Urothelium cell line (cell line): ENCODE data around the gene TNFRSF8.
A peak's percentile ranks its signal among the peaks of the same experiment; 100 is the strongest.
"Not testable (repeated sequence)": the region's sequence is repeated elsewhere in the genome, so short reads cannot be mapped to it uniquely, and the experiment has no call there.

Source experiments
- DNase-seq: peaks from one replicate; pipeline ENCODE4 v3.0.0; 2011; ENCODE audit warnings: low spot score, mixed read lengths
- FAIRE-seq: peaks from 2 replicates; lab custom pipeline; 2011; peaks lifted over from hg19 to GRCh38; lab: Jason Lieb, UNC

Gene TNFRSF8

GRCh38 chr1:12083766-12084165 lies 20.7 kb downstream of the TNFRSF8 start:
- FAIRE-seq (no peak), DNase-seq (peak; percentile 42)

DNA sequence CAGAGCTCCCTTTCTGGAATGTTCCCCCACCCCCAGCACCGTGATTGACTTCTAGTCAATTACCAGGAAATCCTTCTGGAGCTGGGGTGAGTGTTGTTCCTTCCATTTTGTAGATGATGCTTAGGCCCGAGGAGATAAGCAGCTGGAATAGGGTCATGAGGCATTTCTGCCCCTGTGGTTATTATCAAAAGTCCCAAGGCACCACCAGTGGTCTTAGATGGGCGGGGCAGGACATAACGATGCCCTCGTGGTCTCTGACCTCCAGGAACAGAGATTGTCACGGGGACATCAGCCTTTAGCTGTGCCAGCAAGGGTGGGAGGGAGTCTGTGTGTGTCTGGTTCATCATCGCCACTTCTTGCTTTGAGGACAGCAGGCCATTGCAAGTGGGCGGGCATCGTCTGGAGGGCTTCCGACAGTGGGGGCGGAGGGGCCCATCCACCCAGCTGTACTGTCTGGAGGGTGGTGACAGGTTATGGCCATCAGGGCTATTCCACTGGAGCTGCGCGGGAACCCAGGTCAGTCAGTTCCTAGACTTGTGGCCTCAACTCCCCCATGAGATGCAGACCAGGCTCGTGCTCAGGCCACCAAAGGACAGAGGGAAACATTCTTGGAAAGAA lies 22.6 kb downstream of the TNFRSF8 start:
- DNase-seq = no peak
- no peak for FAIRE-seq

DNA sequence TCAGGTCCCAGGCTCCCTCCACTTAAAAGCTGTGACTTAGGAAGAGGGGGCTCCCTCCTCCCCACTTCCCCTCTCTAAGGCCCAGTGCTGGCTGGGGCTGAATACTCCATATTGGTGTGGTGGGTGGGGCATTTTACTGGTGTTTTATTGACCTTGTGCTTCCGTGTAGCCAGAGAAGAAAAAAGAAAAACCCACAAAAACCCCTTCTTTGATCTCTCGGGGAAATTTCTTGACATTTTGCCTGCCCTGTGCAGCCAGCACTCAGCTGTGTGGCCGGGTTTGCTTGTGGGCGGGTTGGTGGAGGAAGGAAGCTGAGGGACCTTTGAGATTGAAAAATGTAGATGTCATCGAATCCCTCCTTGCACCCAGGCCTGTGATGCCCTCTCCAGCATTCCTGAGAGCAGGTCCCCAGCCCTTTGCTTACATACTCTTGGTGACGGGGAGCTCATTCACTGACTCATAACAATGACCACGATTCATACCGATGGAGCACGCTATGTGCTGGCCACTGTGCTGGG lies 24.8 kb downstream of the TNFRSF8 start:
- FAIRE-seq (no peak), DNase-seq (no peak)

DNA sequence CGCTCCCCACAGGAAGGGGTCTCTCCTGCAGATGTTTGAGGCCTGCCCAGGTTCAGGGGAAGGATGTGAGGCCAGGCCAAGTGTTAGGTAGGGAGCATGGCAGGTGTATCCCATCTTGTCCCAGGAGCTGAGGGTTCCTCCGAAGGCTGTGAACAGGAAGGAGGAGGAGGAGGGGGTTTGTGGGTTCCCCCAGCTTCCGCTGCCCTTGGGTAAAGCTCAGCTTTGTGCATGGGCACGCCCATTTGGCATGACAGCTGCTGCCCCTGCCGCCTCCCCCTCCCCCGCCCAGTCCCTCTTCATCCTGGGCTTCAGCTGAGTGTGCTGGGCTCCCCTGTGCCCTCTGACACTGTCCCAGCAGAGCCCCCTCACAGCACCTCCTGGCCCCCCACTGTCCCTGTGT lies 25.5 kb downstream of the TNFRSF8 start:
- no peak for DNase-seq
- no peak for FAIRE-seq

DNA sequence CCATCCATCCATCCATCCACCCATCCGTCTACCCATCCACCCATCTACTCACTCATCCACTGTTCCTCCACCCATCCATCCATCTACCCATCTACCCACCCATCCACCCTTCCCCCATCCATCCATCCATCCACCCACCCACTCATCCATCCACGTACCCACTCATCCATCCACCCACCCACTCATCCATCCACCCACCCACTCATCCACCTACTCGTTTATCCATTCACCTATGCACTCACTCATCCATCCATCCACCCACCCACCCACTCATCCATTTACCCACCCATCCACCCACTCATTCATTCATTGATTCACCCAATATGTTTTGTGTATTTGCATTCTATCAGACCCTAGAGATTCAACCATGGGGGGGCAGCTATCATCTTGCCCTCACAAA lies 27.2 kb downstream of the TNFRSF8 start:
- DNase-seq (no peak), FAIRE-seq (peak; percentile 65)

GRCh38 chr1:12091191-12091590 lies 28.1 kb downstream of the TNFRSF8 start:
- FAIRE-seq = no peak
- DNase-seq = no peak

- DNase-seq = no peak
- FAIRE-seq = no peak
Observed at GRCh38 chr1:12094180-12094579, 31.1 kb downstream of the TNFRSF8 start.

DNA sequence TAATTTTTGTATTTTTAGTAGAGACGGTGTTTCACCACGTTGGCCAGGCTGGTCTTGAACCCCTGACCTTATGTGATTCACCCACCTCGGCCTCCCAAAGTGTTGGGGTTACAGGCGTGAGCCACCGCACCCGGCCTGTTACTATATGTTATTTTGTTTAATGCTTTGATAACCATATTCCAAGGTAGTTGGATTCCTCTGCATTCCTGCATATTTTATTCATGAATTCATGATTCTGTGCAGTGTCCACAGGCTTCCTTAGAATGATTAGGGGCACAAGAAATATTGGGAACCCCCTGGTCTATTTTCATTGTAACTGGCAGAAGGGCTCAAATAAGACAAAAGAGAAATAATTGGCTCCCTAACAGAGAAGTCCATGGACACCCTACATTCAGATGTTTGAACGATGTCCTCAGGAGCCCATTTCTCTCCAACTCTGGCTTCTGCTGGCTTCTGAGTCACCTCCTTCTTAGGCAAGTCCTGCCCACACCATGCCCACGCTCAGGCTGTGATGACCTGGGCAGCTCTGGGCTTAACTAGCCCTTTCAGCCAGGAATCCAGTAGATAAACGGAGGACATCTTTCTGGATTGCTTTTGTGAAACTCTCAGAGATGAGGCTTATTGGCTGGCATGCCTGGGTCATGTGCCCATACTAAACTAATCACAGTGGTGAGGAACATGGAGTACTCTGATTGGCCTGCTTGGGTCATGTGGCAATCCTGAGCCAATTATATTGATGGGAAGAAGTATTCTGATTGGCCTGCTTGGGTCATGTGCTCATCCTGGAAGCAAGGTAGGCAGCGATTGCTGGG lies 32.6 kb downstream of the TNFRSF8 start:
- DNase-seq = no peak
- no peak for FAIRE-seq

- DNase-seq = no peak
- no peak for FAIRE-seq
Observed at GRCh38 chr1:12096615-12097014, 33.5 kb downstream of the TNFRSF8 start.

- DNase-seq = no peak
- no peak for FAIRE-seq
Observed at GRCh38 chr1:12097321-12097720, 34.2 kb downstream of the TNFRSF8 start.

DNA sequence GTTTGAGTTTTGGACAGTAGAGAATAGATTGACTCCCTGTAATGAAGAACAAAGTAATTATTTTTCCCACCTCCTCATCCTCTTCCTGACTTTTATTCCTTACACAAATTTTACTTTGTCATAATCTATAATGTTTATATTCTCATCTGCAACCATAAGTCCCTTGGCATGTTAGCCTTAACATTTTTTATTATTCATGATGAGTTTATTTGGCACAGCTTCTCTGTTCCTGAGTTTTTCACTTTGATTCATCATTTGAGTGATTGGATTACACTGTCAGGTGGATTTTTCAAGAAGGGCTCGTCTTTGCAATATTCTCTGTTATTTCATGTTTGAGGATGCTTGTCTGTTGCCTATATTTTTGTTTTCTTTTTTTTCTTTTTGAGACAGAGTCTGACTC lies 35.7 kb downstream of the TNFRSF8 start:
- FAIRE-seq (no peak), DNase-seq (no peak)

GRCh38 chr1:12099610-12100009 lies 36.5 kb downstream of the TNFRSF8 start:
- DNase-seq = no peak
- peak; percentile 17 for FAIRE-seq

- no peak for DNase-seq
- no peak for FAIRE-seq
Observed at GRCh38 chr1:12100071-12100470, 37.0 kb downstream of the TNFRSF8 start.

DNA sequence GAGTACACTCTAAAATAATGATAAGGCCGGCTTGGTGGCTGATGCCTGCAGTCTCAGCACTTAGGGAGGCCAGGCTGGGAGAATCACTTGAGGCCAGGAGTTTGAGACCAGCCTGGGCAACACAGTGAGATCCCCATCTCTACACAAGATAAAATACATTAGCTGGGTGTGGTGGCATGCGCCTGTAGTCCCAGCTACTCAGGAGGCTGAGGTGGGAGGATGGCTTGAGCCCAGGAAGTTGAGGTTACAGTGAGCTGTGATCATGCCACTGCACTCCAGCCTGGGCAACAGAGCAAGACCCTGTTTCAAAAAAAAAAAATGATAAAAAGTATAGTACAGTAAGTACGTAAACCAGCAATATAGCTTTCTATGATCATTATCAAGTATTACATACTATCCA lies 38.0 kb downstream of the TNFRSF8 start:
- DNase-seq, FAIRE-seq: not testable (repeated sequence)

GRCh38 chr1:12102066-12102465 lies 39.0 kb downstream of the TNFRSF8 start:
- FAIRE-seq (no peak), DNase-seq (no peak)

- no peak for DNase-seq
- no peak for FAIRE-seq
Observed at GRCh38 chr1:12104417-12104816, 41.3 kb downstream of the TNFRSF8 start.

DNA sequence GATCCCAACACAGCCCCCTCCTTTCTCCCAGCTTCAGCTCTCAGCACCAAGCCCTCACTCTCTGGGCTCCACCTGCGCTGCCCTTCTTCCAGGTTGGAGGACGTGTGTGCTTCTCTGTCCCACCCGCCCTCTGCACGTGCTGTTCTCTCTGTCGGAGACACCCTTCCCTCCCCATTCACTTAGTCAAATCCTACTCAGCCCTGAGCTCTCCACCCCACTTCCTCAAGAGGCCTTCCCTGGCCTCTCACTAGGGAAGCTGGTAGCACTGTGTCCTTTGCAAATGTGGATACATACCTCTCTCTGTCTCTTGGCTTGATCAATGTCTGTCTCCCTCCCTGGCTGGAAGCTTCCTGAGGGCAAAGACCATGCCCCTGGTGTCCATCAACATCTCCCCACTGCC lies 43.0 kb downstream of the TNFRSF8 start:
- DNase-seq (no peak), FAIRE-seq (no peak)

- FAIRE-seq = not testable (repeated sequence)
- DNase-seq = peak; percentile 40
Observed at GRCh38 chr1:12106861-12107260, 43.8 kb downstream of the TNFRSF8 start.

- no peak for DNase-seq
- FAIRE-seq = no peak
Observed at GRCh38 chr1:12107718-12108117, 44.6 kb downstream of the TNFRSF8 start.

DNA sequence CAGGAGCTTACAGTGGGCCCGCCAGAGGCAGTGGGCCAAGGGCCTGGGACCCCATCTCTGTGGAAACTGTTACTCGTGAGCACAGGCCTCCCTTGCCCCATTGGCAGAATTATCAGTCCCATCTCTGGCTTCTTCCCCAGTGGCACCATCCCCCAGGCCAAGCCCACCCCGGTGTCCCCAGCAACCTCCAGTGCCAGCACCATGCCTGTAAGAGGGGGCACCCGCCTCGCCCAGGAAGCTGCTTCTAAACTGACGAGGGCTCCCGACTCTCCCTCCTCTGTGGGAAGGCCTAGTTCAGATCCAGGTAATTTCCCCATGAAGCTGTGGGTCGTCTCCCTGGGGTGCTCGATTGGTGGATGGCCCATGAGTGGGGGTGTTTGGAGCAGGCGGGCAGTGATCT lies 46.8 kb downstream of the TNFRSF8 start:
- no peak for FAIRE-seq
- DNase-seq = no peak

- FAIRE-seq = no peak
- DNase-seq = no peak
Observed at GRCh38 chr1:12111741-12112140, 48.6 kb downstream of the TNFRSF8 start.

DNA sequence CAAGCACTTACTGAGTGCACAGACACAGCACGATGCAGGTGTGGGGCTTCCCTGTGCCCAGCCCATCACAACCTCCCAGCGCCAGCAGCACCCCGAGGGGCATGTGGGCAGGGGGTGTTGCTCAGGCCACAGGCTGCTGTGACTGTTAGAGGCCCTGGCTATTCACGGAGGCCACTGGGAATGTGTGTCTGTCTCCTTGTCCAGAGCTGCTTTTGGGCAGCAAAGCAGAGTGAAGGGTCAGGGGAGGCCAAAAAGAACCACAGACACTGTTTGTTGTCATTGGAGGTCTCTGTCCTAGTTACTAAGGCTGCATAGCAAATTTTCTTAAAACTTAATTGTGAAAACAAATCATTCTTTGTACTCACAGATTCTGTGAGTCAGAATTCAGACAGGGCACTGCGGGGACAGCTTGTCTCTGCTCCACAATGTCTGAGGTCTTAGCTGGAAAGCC lies 49.6 kb downstream of the TNFRSF8 start:
- FAIRE-seq (no peak), DNase-seq (no peak)
